HepG2 (cell line): Measurements from ENCODE around the gene BIRC2. TPM values are rescaled to one million over a fixed set of nuclear protein-coding genes. Genes with fewer than 3 reads are reported as not detected.

Experiments
- EHMT2 ChIP-seq: fragments of 200-600 bp; sonication (generic); IDR thresholded peaks from 2 replicates; pipeline ENCODE4 v1.7.0; 2017; ENCODE audit warnings: antibody characterized with exemption, low read depth, low read length, borderline replicate concordance
- ELF3 ChIP-seq: IDR thresholded peaks from 2 replicates; pipeline ENCODE4 v1.6.1; 2016; ENCODE audit warnings: missing genetic modification reagents, missing compliant biosample characterization
- FOXK1 ChIP-seq: sonication (generic); formaldehyde crosslinking; IDR thresholded peaks from 2 replicates; pipeline ENCODE4 v1.4.0; 2020; ENCODE audit warnings: low read depth, missing genetic modification reagents, borderline replicate concordance
- MLLT10 ChIP-seq: sonication (generic); formaldehyde crosslinking; IDR thresholded peaks from 2 replicates; pipeline ENCODE4 v1.4.0; 2020; ENCODE audit warnings: missing genetic modification reagents
- MLXIP ChIP-seq: sonication (generic); formaldehyde crosslinking; IDR thresholded peaks from 2 replicates; pipeline ENCODE4 v1.9.0; 2021; ENCODE audit warnings: missing genetic modification reagents, borderline replicate concordance
- PAWR ChIP-seq: sonication (generic); formaldehyde crosslinking; IDR thresholded peaks from 2 replicates; pipeline ENCODE4 v1.4.0; 2020; ENCODE audit warnings: missing genetic modification reagents, mild to moderate bottlenecking, borderline replicate concordance
- POLR2G ChIP-seq: fragments of 200-400 bp; formaldehyde crosslinking; IDR thresholded peaks from 2 replicates; pipeline ENCODE4 v1.6.1; 2018; ENCODE audit warnings: mild to moderate bottlenecking, low read depth, low read length, moderate library complexity
- RBAK ChIP-seq: sonication (generic); formaldehyde crosslinking; IDR thresholded peaks from 2 replicates; pipeline ENCODE4 v1.5.1; 2020; ENCODE audit warnings: mild to moderate bottlenecking, missing genetic modification reagents
- RORA ChIP-seq: sonication (generic); formaldehyde crosslinking; IDR thresholded peaks from 2 replicates; pipeline ENCODE4 v1.5.0; 2020; ENCODE audit warnings: mild to moderate bottlenecking, missing genetic modification reagents, moderate library complexity
- SMAD3 ChIP-seq: sonication (generic); formaldehyde crosslinking; IDR thresholded peaks from 2 replicates; pipeline ENCODE4 v1.4.0; 2020; ENCODE audit warnings: missing genetic modification reagents
- SOX5 ChIP-seq: IDR thresholded peaks from 2 replicates; pipeline ENCODE4 v1.6.1; 2016; ENCODE audit warnings: borderline replicate concordance
- SSRP1 ChIP-seq: IDR thresholded peaks from 2 replicates; pipeline ENCODE4 v1.6.1; 2016; ENCODE audit warnings: control low read depth
- TAF15 ChIP-seq: fragments of 200-400 bp; formaldehyde crosslinking; IDR thresholded peaks from one replicate; pipeline ENCODE4 v1.6.1; 2018; ENCODE audit warnings: mild to moderate bottlenecking, low read depth, low read length; ENCODE audit not compliant: poor library complexity, severe bottlenecking
- U2AF1 ChIP-seq: fragments of 200-400 bp; formaldehyde crosslinking; optimal IDR thresholded peaks from 2 replicates; pipeline ENCODE3; 2017; ENCODE audit warnings: mild to moderate bottlenecking, low read depth, low read length
- ZNF10 ChIP-seq: sonication (generic); formaldehyde crosslinking; IDR thresholded peaks from 2 replicates; pipeline ENCODE4 v1.4.0; 2020; ENCODE audit warnings: mild to moderate bottlenecking, low read depth, missing genetic modification reagents, borderline replicate concordance
- ZNF256 ChIP-seq: sonication (generic); formaldehyde crosslinking; conservative IDR thresholded peaks from 2 replicates; pipeline ENCODE4 v1.4.0; 2020; ENCODE audit warnings: missing genetic modification reagents
- ZNF530 ChIP-seq: sonication (generic); formaldehyde crosslinking; IDR thresholded peaks from 2 replicates; pipeline ENCODE4 v1.5.0; 2020; ENCODE audit warnings: low read depth, mild to moderate bottlenecking, missing genetic modification reagents
- ZNF546 ChIP-seq: sonication (generic); formaldehyde crosslinking; conservative IDR thresholded peaks from 2 replicates; pipeline ENCODE4 v1.8.1; 2023; ENCODE audit warnings: mild to moderate bottlenecking, missing genetic modification reagents
- ZNF577 ChIP-seq: sonication (generic); formaldehyde crosslinking; IDR thresholded peaks from 2 replicates; pipeline ENCODE4 v1.4.0; 2020; ENCODE audit warnings: mild to moderate bottlenecking, low read depth, missing genetic modification reagents, borderline replicate concordance
- ZNF597 ChIP-seq: sonication (generic); formaldehyde crosslinking; IDR thresholded peaks from 2 replicates; pipeline ENCODE4 v1.5.0; 2020; ENCODE audit warnings: missing genetic modification reagents
- ZNF777 ChIP-seq: sonication (generic); formaldehyde crosslinking; IDR thresholded peaks from 2 replicates; pipeline ENCODE4 v1.4.0; 2020; ENCODE audit warnings: missing genetic modification reagents
- polyA plus RNA-seq, 8 experiments: library from polyadenylated mRNA; depleted of rRNA in 3 of 8; stranded (reverse) in 7 of 8; unstranded in 1 of 8; fragments of >200 nt; fragmentation: Illumina TruSeq in 4 of 8; extraction: Trizol in 4 of 8; gene quantifications; 2 replicates each; pipeline versions ENCODE4 v1.2.1 to v1.2.3, GENCODE V29; 2011 to 2016; ENCODE audit warnings: low read depth in 4 of 8, missing spikeins in 1 of 8, mixed read lengths in 1 of 8; ENCODE audit not compliant: insufficient read depth in 1 of 8
- total RNA-seq, 5 experiments: library from RNA; depleted of rRNA; stranded (reverse); fragments of >200 nt; fragmentation: Illumina TruSeq; extraction: Trizol; gene quantifications; 2 replicates each; pipeline ENCODE4 v1.2.3, GENCODE V29; 2016; ENCODE audit warnings: low read depth in 1 of 5
- TF ChIP-seq, protein P1 (sequence below): sonication (generic); formaldehyde crosslinking; IDR thresholded peaks from 2 replicates; pipeline ENCODE4 v1.4.0; 2020; ENCODE audit warnings: mild to moderate bottlenecking, low read depth, missing genetic modification reagents
- TF ChIP-seq, protein P2 (sequence below): sonication (generic); formaldehyde crosslinking; IDR thresholded peaks from 2 replicates; pipeline ENCODE4 v1.4.0; 2020; ENCODE audit warnings: mild to moderate bottlenecking, missing genetic modification reagents

The BIRC2 gene
- total and polyA plus RNA-seq, 2 of the 13 experiments (the other 11 are each of a cell fraction or from before 2014, with no cell fraction given), result 61.7 to 62.2 TPM

DNA sequence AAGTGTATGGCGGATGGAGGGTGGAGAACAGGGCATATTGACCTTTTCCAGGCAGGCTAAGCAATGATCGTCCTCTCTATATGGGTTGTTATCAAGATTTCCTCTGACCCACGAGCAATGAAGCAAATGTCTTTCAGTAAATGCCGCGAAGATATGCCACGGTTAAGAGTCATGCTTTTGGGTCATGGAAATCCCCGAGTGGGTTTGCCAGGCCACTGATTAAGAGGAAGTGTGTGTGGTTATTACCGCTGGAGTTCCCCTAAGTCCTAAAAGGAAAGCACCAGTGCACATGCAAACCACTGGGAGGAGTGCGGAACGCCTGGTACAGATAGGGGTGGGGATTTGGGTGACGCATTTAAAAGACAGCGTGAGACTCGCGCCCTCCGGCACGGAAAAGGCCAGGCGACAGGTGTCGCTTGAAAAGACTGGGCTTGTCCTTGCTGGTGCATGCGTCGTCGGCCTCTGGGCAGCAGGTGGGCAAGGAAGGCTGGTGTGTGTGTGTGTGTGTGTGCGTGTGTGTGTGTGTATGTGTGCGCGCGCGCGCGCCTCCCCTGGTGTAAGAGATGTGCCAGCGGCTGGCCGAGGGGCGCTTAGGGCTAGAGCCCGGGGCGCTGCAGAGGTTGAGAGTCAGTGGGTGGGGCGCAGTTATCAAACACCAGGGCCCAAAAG lies 29.8 kb upstream of the BIRC2 start, which contains the start of gene BIRC3 (continued):
- TF ChIP-seq ZNF10, result no peak
- TF ChIP-seq SMAD3 (CRISPR knock-in tag), result no peak
- TF ChIP-seq ZNF530 (CRISPR knock-in tag), result no peak
- no peak for TF ChIP-seq TAF15
- TF ChIP-seq RBAK (CRISPR knock-in tag), result no peak
- no peak for TF ChIP-seq MLLT10 (CRISPR knock-in tag)
- TF ChIP-seq, protein P1, sequence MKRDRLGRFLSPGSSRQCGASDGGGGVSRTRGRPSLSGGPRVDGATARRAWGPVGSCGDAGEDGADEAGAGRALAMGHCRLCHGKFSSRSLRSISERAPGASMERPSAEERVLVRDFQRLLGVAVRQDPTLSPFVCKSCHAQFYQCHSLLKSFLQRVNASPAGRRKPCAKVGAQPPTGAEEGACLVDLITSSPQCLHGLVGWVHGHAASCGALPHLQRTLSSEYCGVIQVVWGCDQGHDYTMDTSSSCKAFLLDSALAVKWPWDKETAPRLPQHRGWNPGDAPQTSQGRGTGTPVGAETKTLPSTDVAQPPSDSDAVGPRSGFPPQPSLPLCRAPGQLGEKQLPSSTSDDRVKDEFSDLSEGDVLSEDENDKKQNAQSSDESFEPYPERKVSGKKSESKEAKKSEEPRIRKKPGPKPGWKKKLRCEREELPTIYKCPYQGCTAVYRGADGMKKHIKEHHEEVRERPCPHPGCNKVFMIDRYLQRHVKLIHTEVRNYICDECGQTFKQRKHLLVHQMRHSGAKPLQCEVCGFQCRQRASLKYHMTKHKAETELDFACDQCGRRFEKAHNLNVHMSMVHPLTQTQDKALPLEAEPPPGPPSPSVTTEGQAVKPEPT, result peak; percentile 54; the same call in 1 of the 2 replicates
- TF ChIP-seq, protein P2, sequence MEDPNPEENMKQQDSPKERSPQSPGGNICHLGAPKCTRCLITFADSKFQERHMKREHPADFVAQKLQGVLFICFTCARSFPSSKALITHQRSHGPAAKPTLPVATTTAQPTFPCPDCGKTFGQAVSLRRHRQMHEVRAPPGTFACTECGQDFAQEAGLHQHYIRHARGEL (CRISPR knock-in tag), result no peak
- TF ChIP-seq PAWR (CRISPR knock-in tag), result no peak
- no peak for TF ChIP-seq RORA (CRISPR knock-in tag)
- no peak for TF ChIP-seq U2AF1
- TF ChIP-seq EHMT2, result no peak; the same call in 1 of the 2 replicates
- peak; percentile 33; the same call in 1 of the 2 replicates for TF ChIP-seq POLR2G
- no peak for TF ChIP-seq ZNF577 (CRISPR knock-in tag)
- TF ChIP-seq SOX5, result no peak
- no peak for TF ChIP-seq ZNF777 (CRISPR knock-in tag)
- TF ChIP-seq MLXIP (CRISPR knock-in tag), result no peak
- no peak for TF ChIP-seq FOXK1 (CRISPR knock-in tag)
- peak; percentile 55; the same call in 1 of the 2 replicates for TF ChIP-seq ELF3
- TF ChIP-seq ZNF597 (CRISPR knock-in tag), result no peak
- TF ChIP-seq ZNF256 (CRISPR knock-in tag), result no peak
- no peak for TF ChIP-seq SSRP1 (CRISPR knock-in tag)
- no peak for TF ChIP-seq ZNF546 (CRISPR knock-in tag)
